ENCODE results near the gene SHISA2. TPM values are rescaled to one million over a fixed set of nuclear protein-coding genes. Genes with fewer than 3 reads are reported as not detected.
"Not testable (repeated sequence)": the region's sequence is repeated elsewhere in the genome, so short reads cannot be mapped to it uniquely, and the experiment has no call there.

The SHISA2 gene
- under 1 TPM in 1 of 2 experiments, not detected in 1; 0.07 TPM for total RNA-seq

GRCh38 chr13:26051657-26052311, at the start of gene SHISA2:
TSS of gene SHISA2 (minus strand) at chr13:26052016. CDS start at chr13:26050975, 1,041 bp downstream.
- Mint-ChIP-seq H3K36me3 (ENCODE audit: low read depth) (no peaks in the 10 kb centered on the region), H3K4me3 (peak within 1 kb of the TSS; percentile 34), H3K4me1 (peaks cover 17% of the 10 kb centered on the region), H3K9me3 (ENCODE audit: low read depth) (no peaks in the 10 kb centered on the region), H3K27me3 (peaks cover 31% of the 10 kb centered on the region), H3K27ac (no peak within 1 kb of the TSS)
- ChIA-PET CTCF (interaction anchor here (1.2 kb wide), 1 partner anchor 222 kb away, joined by 3 read pairs; no protein-coding TSS in a partner anchor), POLR2A (no interaction called here)
- peak; percentile 72 for DNase-seq
- peak; percentile 88 for ATAC-seq
- intact Hi-C loops (cut with DNase I, micrococcal nuclease), result no loop called here

- Mint-ChIP-seq H3K4me3 (no peak overlapping the region), H3K4me1 (no peaks in the 10 kb centered on the region), H3K9me3 (ENCODE audit: low read depth) (no peaks in the 10 kb centered on the region), H3K27ac (no peak overlapping the region), H3K36me3 (ENCODE audit: low read depth) (no peaks in the 10 kb centered on the region), H3K27me3 (peaks cover 21% of the 10 kb centered on the region)
- intact Hi-C loops (cut with DNase I, micrococcal nuclease), result no loop called here
- ChIA-PET CTCF (no interaction called here), POLR2A (no interaction called here)
- ATAC-seq (no peak), DNase-seq (no peak)
These were observed 44.2 kb upstream of the SHISA2 start for GRCh38 chr13:26095846-26096610.

- no peaks in the 10 kb centered on the region for H3K9me3 Mint-ChIP-seq (ENCODE audit: low read depth)
- POLR2A ChIA-PET, result no interaction called here
- DNase-seq (no peak), ATAC-seq (no peak)
- peaks cover 21% of the 10 kb centered on the region for H3K27me3 Mint-ChIP-seq
- CTCF ChIA-PET, result no interaction called here
- H3K4me3 Mint-ChIP-seq, result no peak overlapping the region
- intact Hi-C loops (cut with DNase I, micrococcal nuclease), result no loop called here
- H3K27ac Mint-ChIP-seq, result no peak overlapping the region
- no peaks in the 10 kb centered on the region for H3K4me1 Mint-ChIP-seq
- no peaks in the 10 kb centered on the region for H3K36me3 Mint-ChIP-seq (ENCODE audit: low read depth)
These were observed 43.5 kb upstream of the SHISA2 start for GRCh38 chr13:26095338-26095737.

- H3K9me3 Mint-ChIP-seq (ENCODE audit: low read depth); H3K4me3 Mint-ChIP-seq; H3K36me3 Mint-ChIP-seq (ENCODE audit: low read depth); H3K4me1 Mint-ChIP-seq; H3K27ac Mint-ChIP-seq; ATAC-seq; DNase-seq; POLR2A ChIA-PET; intact Hi-C loops (cut with DNase I, micrococcal nuclease): not testable (repeated sequence)
- H3K27me3 Mint-ChIP-seq, result peaks cover 18% of the 10 kb centered on the region
- CTCF ChIA-PET, result interaction anchor here (0.9 kb wide), 1 partner anchor 303 kb away, joined by 3 read pairs; no protein-coding TSS in a partner anchor
These were observed 25.0 kb upstream of the SHISA2 start for GRCh38 chr13:26076821-26077220.

GRCh38 chr13:26075498-26075897, 23.7 kb upstream of the SHISA2 start:
- H3K36me3 Mint-ChIP-seq (ENCODE audit: low read depth), result no peaks in the 10 kb centered on the region
- DNase-seq (no peak), ATAC-seq (no peak)
- H3K4me3 Mint-ChIP-seq, result no peak overlapping the region
- H3K27me3 Mint-ChIP-seq, result peaks cover 16% of the 10 kb centered on the region
- no peaks in the 10 kb centered on the region for H3K4me1 Mint-ChIP-seq
- ChIA-PET POLR2A (no interaction called here), CTCF (interaction anchor here (1.0 kb wide), 1 partner anchor 10 kb away, joined by 4 read pairs; no protein-coding TSS in a partner anchor)
- intact Hi-C loops (cut with DNase I, micrococcal nuclease), result no loop called here
- H3K9me3 Mint-ChIP-seq (ENCODE audit: low read depth), result no peaks in the 10 kb centered on the region
- H3K27ac Mint-ChIP-seq, result no peak overlapping the region

- H3K27ac Mint-ChIP-seq, result no peak overlapping the region
- ATAC-seq (no peak), DNase-seq (no peak)
- no peaks in the 10 kb centered on the region for H3K4me1 Mint-ChIP-seq
- peaks cover 16% of the 10 kb centered on the region for H3K27me3 Mint-ChIP-seq
- intact Hi-C loops (cut with DNase I, micrococcal nuclease), result loop anchor here in 1 of 2 experiments (5.0 kb wide), 1 partner anchor 567 kb away; no protein-coding TSS in a partner anchor
- CTCF ChIA-PET, result interaction anchor here (0.9 to 1.2 kb wide), 3 partner anchors 57 to 507 kb away, joined by 3 to 4 read pairs (median 3); no protein-coding TSS in a partner anchor
- no peaks in the 10 kb centered on the region for H3K36me3 Mint-ChIP-seq (ENCODE audit: low read depth)
- H3K9me3 Mint-ChIP-seq (ENCODE audit: low read depth), result no peaks in the 10 kb centered on the region
- H3K4me3 Mint-ChIP-seq, result no peak overlapping the region
- POLR2A ChIA-PET, result no interaction called here
These were observed 22.9 kb upstream of the SHISA2 start for GRCh38 chr13:26074706-26075105.

GRCh38 chr13:26072335-26072734, 20.5 kb upstream of the SHISA2 start:
- H3K36me3 Mint-ChIP-seq (ENCODE audit: low read depth); DNase-seq; H3K4me1 Mint-ChIP-seq; H3K4me3 Mint-ChIP-seq; H3K27ac Mint-ChIP-seq; POLR2A ChIA-PET; H3K9me3 Mint-ChIP-seq (ENCODE audit: low read depth): not testable (repeated sequence)
- intact Hi-C loops (cut with DNase I, micrococcal nuclease), result loop anchor here in 1 of 2 experiments (1.0 to 5.0 kb wide), 2 partner anchors 498 to 565 kb away; no protein-coding TSS in a partner anchor
- CTCF ChIA-PET, result interaction anchor here (0.6 to 2.8 kb wide), 2 partner anchors 33 to 498 kb away, joined by 3 to 14 read pairs; no protein-coding TSS in a partner anchor
- ATAC-seq, result peak; percentile 61
- H3K27me3 Mint-ChIP-seq, result peaks cover 12% of the 10 kb centered on the region

- ChIA-PET CTCF (interaction anchor here (1.4 to 2.8 kb wide), 2 partner anchors 8 to 497 kb away, joined by 3 to 14 read pairs; no protein-coding TSS in a partner anchor), POLR2A (no interaction called here)
- Mint-ChIP-seq H3K4me3 (no peak overlapping the region), H3K27me3 (peaks cover 12% of the 10 kb centered on the region), H3K4me1 (no peaks in the 10 kb centered on the region), H3K36me3 (ENCODE audit: low read depth) (no peaks in the 10 kb centered on the region), H3K27ac (no peak overlapping the region), H3K9me3 (ENCODE audit: low read depth) (no peaks in the 10 kb centered on the region)
- ATAC-seq (no peak), DNase-seq (no peak)
- intact Hi-C loops (cut with DNase I, micrococcal nuclease), result loop anchor here in 1 of 2 experiments (1.0 to 5.0 kb wide), 2 partner anchors 497 to 564 kb away; no protein-coding TSS in a partner anchor
These were observed 19.9 kb upstream of the SHISA2 start for GRCh38 chr13:26071691-26072090.

GRCh38 chr13:26069642-26070041, 17.8 kb upstream of the SHISA2 start:
- intact Hi-C loops (cut with DNase I, micrococcal nuclease), result loop anchor here in 1 of 2 experiments (5.0 kb wide), 1 partner anchor 562 kb away; no protein-coding TSS in a partner anchor
- ChIA-PET POLR2A (interaction anchor here (0.6 kb wide), 1 partner anchor 492 kb away, joined by 3 read pairs; no protein-coding TSS in a partner anchor), CTCF (interaction anchor here (0.9 to 1.2 kb wide), 2 partner anchors 22 to 495 kb away, joined by 3 to 4 read pairs; no protein-coding TSS in a partner anchor)
- DNase-seq; H3K4me3 Mint-ChIP-seq; H3K27me3 Mint-ChIP-seq; H3K27ac Mint-ChIP-seq; H3K9me3 Mint-ChIP-seq (ENCODE audit: low read depth); H3K36me3 Mint-ChIP-seq (ENCODE audit: low read depth); H3K4me1 Mint-ChIP-seq; ATAC-seq: not testable (repeated sequence)

GRCh38 chr13:26068372-26068771, 16.6 kb upstream of the SHISA2 start:
- CTCF ChIA-PET, result interaction anchor here (0.5 to 1.8 kb wide), 6 partner anchors 10 to 947 kb away, joined by 3 to 5 read pairs (median 4); no protein-coding TSS in a partner anchor
- not testable (repeated sequence) for DNase-seq

GRCh38 chr13:26067601-26068000, 15.8 kb upstream of the SHISA2 start:
- intact Hi-C loops (cut with DNase I, micrococcal nuclease), result no loop called here
- ATAC-seq (no peak), DNase-seq (no peak)
- Mint-ChIP-seq H3K27ac (no peak overlapping the region), H3K4me1 (no peaks in the 10 kb centered on the region), H3K27me3 (peaks cover 3% of the 10 kb centered on the region), H3K9me3 (ENCODE audit: low read depth) (no peaks in the 10 kb centered on the region), H3K36me3 (ENCODE audit: low read depth) (no peaks in the 10 kb centered on the region), H3K4me3 (no peak overlapping the region)
- ChIA-PET POLR2A (no interaction called here), CTCF (interaction anchor here (0.7 to 1.8 kb wide), 4 partner anchors 9 to 493 kb away, joined by 3 to 5 read pairs (median 4); no protein-coding TSS in a partner anchor)

More at GRCh38 chr13:26068372-26068771, 16.6 kb upstream of the SHISA2 start:
- H3K27me3 Mint-ChIP-seq; H3K4me1 Mint-ChIP-seq; H3K27ac Mint-ChIP-seq; H3K4me3 Mint-ChIP-seq; H3K36me3 Mint-ChIP-seq (ENCODE audit: low read depth); ATAC-seq; H3K9me3 Mint-ChIP-seq (ENCODE audit: low read depth); intact Hi-C loops (cut with DNase I, micrococcal nuclease); POLR2A ChIA-PET: not testable (repeated sequence)
